GM19240 (cell line): ENCODE measurements around the gene DLEC1.
"Not testable (repeated sequence)": the region's sequence is repeated elsewhere in the genome, so short reads cannot be mapped to it uniquely, and the experiment has no call there.

Source experiments
- DNase-seq: peaks from one replicate; pipeline ENCODE4 v3.0.0; 2011; ENCODE audit warnings: low spot score; ENCODE audit not compliant: insufficient read length

Gene DLEC1

GRCh38 chr3:38152609-38153008, 113.6 kb downstream of the DLEC1 start:
- DNase-seq, result no peak

GRCh38 chr3:38153221-38153620, 114.2 kb downstream of the DLEC1 start:
- no peak for DNase-seq

- no peak for DNase-seq
These were observed 115.1 kb downstream of the DLEC1 start for GRCh38 chr3:38154033-38154494.

- no peak for DNase-seq
These were observed 115.7 kb downstream of the DLEC1 start for GRCh38 chr3:38154625-38155255.

- DNase-seq, result no peak
These were observed 116.8 kb downstream of the DLEC1 start for GRCh38 chr3:38155825-38156224.

GRCh38 chr3:38157117-38157516, 118.1 kb downstream of the DLEC1 start:
- no peak for DNase-seq

- no peak for DNase-seq
These were observed 118.6 kb downstream of the DLEC1 start for GRCh38 chr3:38157595-38157994.

GRCh38 chr3:38158472-38158871, 119.5 kb downstream of the DLEC1 start:
- DNase-seq, result no peak

- not testable (repeated sequence) for DNase-seq
These were observed 121.7 kb downstream of the DLEC1 start for GRCh38 chr3:38160704-38161103.

GRCh38 chr3:38163117-38163840, 124.3 kb downstream of the DLEC1 start:
- no peak for DNase-seq

GRCh38 chr3:38163841-38164642, 125.0 kb downstream of the DLEC1 start:
- no peak for DNase-seq

GRCh38 chr3:38164643-38164951, 125.6 kb downstream of the DLEC1 start:
- DNase-seq, result no peak

GRCh38 chr3:38164952-38165721, 126.1 kb downstream of the DLEC1 start, which contains the start of gene OXSR1:
Gene OXSR1, plus strand, starts transcription at chr3:38165537. Its CDS starts 340 bp downstream, at chr3:38165877.
- DNase-seq, result peak; percentile 72

- no peak for DNase-seq
These were observed 126.8 kb downstream of the DLEC1 start for GRCh38 chr3:38165722-38166387.

GRCh38 chr3:38167591-38167990, 128.6 kb downstream of the DLEC1 start:
- no peak for DNase-seq

- DNase-seq, result no peak
These were observed 129.4 kb downstream of the DLEC1 start for GRCh38 chr3:38168151-38169026.

GRCh38 chr3:38169027-38169317, 130.0 kb downstream of the DLEC1 start:
- DNase-seq, result no peak

- DNase-seq, result no peak
These were observed 131.7 kb downstream of the DLEC1 start for GRCh38 chr3:38170722-38171121.

- no peak for DNase-seq
These were observed 132.6 kb downstream of the DLEC1 start for GRCh38 chr3:38171622-38172021.
